ENCODE results near the gene TGFA.

DNA sequence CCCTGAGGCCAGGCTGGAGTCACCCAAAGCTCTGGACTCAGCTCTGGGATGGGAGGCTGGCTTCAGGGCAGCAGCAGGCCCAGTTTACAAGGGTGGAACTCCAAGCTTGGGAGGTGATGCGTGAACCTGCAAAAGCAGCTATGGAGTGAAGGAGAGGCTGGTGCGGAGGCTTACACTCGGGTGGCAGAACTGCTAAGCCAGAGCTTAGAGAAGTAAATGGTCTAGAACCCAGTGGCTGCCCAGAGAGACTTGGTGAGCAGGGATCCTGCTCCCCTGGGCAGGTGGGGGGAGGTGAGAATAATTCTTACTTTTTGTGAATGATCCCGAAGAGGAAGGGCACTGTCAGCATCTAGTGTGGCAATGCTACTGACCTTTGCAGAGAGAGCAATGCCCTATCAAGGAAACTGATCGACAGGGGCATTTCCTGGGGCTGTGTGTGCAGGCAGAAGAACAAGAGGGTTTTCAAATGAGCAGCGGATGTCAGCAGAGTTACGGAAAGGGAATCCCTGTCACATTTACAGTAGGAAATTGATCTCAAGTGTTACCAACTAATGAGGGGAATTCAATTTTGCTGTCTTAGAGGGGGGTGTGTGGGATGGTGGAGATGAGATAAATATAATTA, 80.4 kb downstream of the TGFA start:
- TF ChIP-seq POLR2A (IDR thresholded peaks at IDR 0.05) = no peak
- TF ChIP-seq CTCF (IDR thresholded peaks at IDR 0.05) = no peak
